Measurements from ENCODE around the gene TBC1D4.

The TBC1D4 gene

DNA sequence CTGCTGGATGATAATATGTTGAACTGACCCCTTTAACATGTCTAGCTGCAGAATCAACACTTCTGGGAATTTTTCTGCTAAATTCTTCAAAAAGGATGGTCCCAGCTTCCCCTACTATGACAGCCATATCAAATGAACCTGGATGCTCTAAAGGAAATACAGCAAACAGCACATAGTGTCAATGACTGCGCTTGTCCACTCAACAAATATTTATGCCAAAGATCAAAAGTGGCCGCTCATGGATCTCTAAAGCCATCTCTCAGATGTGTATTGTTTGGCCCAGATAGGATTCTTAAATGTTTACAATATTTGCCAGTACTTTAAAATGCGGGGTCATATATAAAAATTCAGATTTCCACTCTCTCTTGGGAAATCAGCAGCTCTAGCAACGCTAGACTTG is 3.3 kb downstream of the TBC1D4 start:
- TF ChIP-seq CTCF (conservative IDR thresholded peaks at IDR 0.05; ENCODE audit: low read depth, low read length): no peak
- DNase-seq (ENCODE audit: low read depth): no peak
- H3K4me3 ChIP-seq (ENCODE audit: low read depth, low read length): no peak overlapping the region

DNA sequence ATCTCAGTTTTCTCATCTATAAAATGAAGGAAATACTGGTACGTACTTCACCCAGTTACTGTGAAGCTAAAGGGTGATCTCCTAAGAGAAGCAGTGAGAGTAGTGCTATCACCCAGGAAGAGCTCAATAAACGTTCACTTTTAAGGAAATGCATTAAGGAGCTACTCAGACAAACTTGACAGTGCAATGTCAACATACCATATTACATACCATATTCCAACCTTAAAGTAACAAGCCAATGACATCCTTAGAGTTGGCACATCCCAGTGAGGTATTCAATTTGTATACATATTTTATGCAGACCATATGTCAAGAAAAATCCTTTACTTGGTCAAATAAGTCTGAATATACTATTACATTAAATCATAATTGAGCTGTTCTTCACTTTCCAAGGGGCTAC is 7.0 kb downstream of the TBC1D4 start:
- no peak for DNase-seq (ENCODE audit: low read depth)
- TF ChIP-seq CTCF (conservative IDR thresholded peaks at IDR 0.05; ENCODE audit: low read depth, low read length): no peak
- H3K4me3 ChIP-seq (ENCODE audit: low read depth, low read length): no peak overlapping the region

DNA sequence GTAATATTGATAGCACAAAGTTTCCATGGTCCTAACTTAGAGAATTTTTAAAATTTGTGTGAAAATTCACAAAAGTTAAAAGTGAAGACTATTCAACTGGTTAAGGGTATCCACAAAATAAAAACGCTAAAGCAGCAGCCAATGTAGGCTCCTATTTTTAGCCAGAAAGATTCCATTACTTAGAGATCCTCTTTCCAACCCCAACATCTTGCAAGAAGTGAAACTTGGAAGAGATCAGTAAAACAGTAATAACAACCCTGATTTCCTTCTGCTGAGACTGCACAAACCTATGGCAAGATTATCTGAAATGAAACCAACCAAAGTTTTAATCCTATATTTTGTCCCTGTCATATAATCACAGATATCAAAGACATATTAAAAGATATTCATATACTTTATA is 8.5 kb downstream of the TBC1D4 start:
- no peak for TF ChIP-seq CTCF (conservative IDR thresholded peaks at IDR 0.05; ENCODE audit: low read depth, low read length)
- DNase-seq (ENCODE audit: low read depth): no peak
- H3K4me3 ChIP-seq (ENCODE audit: low read depth, low read length): no peak overlapping the region

DNA sequence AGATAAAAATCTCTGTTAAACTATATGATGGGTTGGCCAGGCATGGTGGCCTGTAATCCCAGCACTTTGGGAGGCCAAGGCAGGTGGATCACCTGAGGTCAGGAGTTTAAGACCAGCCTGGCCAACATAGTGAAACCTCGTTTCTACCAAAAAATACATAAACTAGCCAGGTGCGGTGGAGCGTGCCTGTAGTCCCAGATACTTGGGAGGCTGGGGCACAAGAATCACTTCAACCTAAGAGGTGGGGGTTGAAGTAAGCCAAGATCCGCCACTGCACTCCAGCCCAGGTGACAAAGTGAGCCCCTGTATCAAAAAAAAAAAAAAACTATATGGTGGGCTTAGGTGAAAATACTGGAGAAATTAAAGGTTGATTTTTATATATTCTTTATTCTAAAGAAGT is 11.3 kb downstream of the TBC1D4 start:
- no peak for TF ChIP-seq CTCF (conservative IDR thresholded peaks at IDR 0.05; ENCODE audit: low read depth, low read length)
- H3K4me3 ChIP-seq (ENCODE audit: low read depth, low read length): no peak overlapping the region
- DNase-seq (ENCODE audit: low read depth): no peak

- no peak overlapping the region for H3K4me3 ChIP-seq (ENCODE audit: low read depth, low read length)
- no peak for TF ChIP-seq CTCF (conservative IDR thresholded peaks at IDR 0.05; ENCODE audit: low read depth, low read length)
Observed at GRCh38 chr13:75469047-75469446, 12.9 kb downstream of the TBC1D4 start.

GRCh38 chr13:75468602-75469001 is 13.4 kb downstream of the TBC1D4 start:
- no peak for DNase-seq (ENCODE audit: low read depth)
- no peak overlapping the region for H3K4me3 ChIP-seq (ENCODE audit: low read depth, low read length)
- no peak for TF ChIP-seq CTCF (conservative IDR thresholded peaks at IDR 0.05; ENCODE audit: low read depth, low read length)

More at GRCh38 chr13:75469047-75469446, 12.9 kb downstream of the TBC1D4 start:
- no peak for DNase-seq (ENCODE audit: low read depth)

GRCh38 chr13:75468098-75468497 is 13.9 kb downstream of the TBC1D4 start:
- no peak overlapping the region for H3K4me3 ChIP-seq (ENCODE audit: low read depth, low read length)
- peak; percentile 70 for DNase-seq (ENCODE audit: low read depth)
- TF ChIP-seq CTCF (conservative IDR thresholded peaks at IDR 0.05; ENCODE audit: low read depth, low read length): no peak
